Fibroblast of gingiva (primary cell): ENCODE results near the gene ADAM12.
A peak's percentile ranks its signal among the peaks of the same experiment; 100 is the strongest.
"Not testable (repeated sequence)": the region's sequence is repeated elsewhere in the genome, so short reads cannot be mapped to it uniquely, and the experiment has no call there.

ENCODE experiments used
- DNase-seq: peaks from one replicate; pipeline ENCODE4 v3.0.0-alpha.2; 2011; ENCODE audit warnings: low read depth

The ADAM12 gene

DNA sequence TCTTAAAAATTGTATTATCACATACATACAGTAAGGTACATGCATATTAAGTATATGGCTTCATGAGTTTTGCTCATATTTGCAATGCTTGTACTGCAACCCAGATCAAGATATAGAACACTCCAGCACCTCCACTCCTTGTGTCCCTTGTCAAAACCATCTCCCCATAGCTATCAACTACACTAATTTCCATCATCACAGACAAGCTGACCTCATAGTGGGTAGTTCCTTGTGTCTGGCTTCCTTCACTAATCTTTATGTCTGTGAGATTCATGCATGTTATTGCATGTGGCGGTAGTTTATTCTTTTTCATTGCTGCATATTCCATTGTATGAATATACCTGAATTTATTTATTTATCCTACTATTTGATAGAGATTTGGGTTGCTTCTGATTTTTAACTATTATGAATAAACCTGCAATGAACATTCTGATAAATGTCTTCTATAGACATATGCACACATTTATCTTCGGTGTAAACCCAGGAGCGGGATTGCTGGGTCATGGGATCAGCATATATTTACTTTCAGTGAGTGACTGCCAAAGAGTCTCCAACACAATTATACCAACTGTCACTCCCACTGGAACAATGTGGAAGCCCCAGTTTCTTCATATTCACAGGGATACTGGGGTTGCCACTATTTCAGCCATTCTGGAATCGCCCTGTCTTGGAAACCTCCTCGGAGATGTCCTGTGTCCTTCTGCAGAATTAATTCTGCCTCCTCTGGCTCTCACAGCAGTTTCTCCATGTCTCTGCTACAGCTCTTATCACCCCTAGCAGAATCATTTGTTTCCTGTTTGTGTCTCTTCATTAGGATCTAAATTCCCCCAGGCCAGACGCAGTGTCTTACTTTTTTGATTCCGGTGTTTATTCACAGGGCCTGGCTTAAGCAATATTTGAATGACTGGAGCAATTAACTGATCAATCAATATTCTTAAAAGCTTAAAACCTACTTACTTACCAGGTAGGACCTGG lies 14.7 kb upstream of the ADAM12 start:
- no peak for DNase-seq

DNA sequence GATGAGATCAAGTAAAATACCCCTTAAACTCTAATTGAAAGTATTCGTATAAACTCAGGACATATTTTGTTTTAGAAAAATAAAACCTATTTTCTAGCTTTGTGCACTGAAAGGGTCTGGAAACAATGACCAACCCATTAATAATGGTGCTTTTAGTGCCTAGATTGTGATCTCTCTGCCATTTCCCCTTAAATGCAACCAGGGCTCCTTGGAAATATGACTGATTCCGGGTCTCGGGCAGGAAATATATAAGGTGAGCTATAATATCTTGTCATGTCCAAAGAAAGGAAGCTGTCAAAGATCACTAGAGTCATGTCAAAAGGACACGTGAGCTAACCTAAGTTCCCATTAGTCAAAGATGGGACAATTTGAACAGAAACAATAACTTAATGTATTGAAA lies 12.4 kb upstream of the ADAM12 start:
- DNase-seq: no peak

DNA sequence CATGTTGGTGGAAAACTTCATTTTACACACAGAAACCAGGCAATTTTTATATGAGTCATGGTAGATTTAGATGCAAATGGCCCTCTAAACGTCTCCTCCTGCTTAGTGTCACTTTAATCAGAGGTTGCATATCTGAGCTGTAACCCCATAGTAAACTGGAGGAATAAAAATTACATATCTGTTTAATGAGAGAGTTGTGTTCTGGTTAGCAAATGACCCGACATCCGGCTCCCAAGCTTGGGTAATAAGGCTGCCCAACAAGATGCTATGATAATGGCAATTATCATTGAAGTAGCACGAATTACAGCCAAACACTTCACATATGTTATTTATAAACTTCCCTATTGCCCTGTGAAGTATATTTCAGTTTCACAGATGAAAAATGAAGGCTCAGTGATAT lies 10.6 kb upstream of the ADAM12 start:
- no peak for DNase-seq

GRCh38 chr10:126398383-126398743 lies 10.1 kb upstream of the ADAM12 start:
- DNase-seq: no peak

- peak; percentile 96 for DNase-seq
Observed at GRCh38 chr10:126397640-126398382, 9.5 kb upstream of the ADAM12 start.

- DNase-seq: no peak
Observed at GRCh38 chr10:126397156-126397555, 8.9 kb upstream of the ADAM12 start.

- DNase-seq: no peak
Observed at GRCh38 chr10:126394948-126395347, 6.7 kb upstream of the ADAM12 start.

- DNase-seq: no peak
Observed at GRCh38 chr10:126393076-126393475, 4.8 kb upstream of the ADAM12 start.

DNA sequence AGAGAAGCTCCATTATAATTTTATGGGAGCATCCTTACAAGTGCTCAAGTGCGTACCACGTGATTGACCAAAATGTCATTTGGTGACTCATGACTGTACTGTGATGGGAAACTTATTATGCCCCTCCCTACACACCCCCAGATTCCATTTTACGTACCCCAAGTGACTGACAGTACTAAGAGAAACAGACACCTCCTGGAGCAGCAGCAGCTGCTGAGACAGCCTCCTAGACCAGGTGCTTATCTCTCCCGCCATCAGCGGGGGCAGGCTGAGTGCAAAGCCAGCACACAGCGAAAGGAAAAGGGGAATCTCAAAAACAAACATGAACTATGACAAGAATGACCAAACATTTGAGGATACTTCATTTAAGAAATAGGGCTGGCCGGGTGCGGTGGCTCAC lies 4.2 kb upstream of the ADAM12 start:
- no peak for DNase-seq

- DNase-seq: no peak
Observed at GRCh38 chr10:126392068-126392467, 3.8 kb upstream of the ADAM12 start.

DNA sequence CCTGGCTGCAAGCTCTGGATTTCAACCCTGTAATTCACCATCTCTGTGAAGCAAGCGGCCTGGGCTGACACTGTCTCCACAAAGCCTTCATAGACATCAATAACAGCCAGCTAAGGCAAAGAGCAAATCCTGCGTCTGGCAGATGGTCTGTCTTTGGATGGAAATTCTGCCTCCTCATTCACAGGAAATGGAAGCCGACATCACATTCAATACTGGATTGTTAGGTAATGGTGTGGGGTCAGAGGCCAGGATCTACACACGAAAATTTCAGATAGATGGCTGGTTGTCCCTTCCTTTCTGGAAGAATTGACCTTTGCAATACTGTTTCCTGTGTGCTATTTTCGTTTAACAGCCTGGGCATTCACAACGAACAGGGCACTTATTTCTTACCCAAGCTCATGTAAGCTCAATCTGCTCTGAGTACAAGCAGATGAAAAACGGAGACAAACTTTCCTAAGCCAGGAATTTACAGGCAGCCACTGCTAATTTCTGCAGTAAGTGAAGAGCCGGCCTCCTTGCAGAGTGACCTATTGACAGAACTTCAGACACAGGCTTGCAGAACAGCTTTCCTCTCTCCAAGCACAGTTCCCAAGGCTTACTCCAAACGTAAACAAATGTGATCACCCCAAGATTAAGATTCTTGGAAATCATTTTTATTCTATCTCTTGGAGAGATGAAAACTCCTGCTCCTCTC lies 3.1 kb upstream of the ADAM12 start:
- peak; percentile 68 for DNase-seq

- DNase-seq: no peak
Observed at GRCh38 chr10:126390324-126390723, 2.0 kb upstream of the ADAM12 start.

DNA sequence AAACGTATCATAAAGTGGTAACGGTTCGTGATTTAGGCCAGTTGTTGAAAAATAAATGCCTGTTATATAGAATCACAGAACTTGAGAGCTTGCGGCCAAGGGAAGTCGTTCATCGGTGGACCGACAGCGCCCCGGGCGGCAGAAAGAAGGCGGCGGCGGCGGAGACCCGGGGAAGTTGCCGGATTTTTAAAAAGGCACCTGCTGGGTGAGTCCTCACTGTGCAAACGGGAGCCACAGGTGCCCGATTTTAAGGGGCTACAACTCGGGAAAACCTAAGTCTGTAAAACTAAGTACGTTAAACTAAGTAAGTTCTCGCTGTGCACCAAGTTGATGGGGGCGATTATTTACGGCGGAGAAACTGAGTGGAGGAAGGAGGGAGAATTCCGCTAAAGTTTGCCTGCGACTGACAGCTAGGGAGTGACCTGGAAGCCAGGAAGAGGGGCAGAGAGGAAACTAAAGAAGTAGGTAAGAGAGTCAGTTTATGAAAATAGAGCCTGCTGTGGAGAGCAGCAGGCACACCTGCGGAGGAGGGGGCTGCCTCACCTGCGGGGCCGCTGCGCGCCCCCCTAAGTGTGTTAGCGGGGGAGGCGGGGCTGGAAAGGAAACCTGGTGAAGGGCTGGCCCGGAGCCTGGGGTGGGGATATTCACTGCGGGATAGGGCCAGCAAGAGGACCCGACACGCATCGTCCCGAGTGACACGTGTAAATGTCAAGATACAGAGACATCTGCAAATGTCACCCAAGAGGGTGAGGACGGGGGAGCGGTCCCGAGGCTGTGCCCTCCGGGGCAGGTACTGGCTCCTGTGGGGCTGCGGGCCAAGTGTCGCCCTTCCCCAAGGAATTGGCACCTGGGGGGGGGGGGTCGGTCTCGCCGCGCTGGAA lies 996 bp downstream of the ADAM12 start:
- peak; percentile 67 for DNase-seq

DNA sequence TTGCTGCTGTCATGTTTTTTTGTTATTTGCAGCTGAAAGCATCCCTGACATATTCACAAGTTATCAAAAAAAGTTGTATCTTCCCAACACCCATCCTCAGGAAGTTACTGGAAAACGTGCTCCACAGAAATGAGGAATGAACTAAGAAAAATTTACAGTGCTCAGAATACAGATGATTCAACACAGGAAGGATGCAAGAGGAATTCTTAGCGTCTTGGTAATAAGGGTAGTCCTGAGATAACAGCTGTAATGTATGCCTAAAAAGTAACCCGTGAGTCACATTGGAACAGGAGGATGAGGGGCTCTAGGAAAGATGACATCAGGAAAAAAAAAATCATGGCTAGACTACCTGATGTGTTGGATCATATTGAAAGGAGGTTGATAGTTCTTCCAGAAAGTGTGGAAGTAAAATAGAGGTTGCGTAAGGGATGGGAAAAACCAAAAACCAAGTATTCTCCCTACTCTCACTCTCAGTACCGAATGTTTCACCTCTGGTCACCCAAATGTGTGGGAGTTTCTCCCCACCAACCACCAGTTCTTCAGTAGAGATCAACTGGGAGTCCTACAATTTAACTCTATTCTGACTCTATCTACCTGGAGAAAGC lies 3.9 kb downstream of the ADAM12 start:
- no peak for DNase-seq

DNA sequence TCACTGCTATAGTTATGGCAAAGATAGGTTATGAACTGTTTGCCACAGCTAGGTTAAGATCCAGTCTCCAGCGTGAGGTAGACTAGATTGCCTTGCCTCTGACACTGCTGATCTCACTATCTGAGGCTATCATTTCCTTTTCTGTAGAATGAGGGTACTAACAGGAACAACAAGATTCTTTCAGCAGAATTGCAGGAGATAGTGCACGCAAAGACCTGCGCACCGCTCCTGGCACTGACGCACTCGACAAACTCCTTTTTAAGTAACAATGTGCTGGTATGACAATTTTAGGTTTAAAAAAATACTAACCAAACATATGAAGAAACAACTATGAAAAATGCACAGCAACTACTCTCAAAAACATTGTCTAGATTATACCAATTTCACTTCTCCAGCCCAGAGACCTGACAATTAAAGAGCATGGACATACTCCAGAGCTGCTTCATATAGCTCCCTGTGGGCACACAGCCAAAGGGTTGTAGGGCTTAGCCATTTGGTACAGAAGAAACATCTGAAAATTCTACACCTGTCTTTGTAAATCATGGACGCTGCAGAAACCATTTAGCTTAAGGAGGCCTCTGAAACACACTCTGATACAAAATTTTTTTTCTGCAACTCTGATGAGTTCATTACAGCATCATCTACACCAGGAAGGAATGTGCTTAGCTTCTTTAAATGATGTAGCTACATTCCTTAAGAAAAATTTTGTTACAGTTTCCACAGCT lies 7.8 kb downstream of the ADAM12 start:
- DNase-seq: no peak

- DNase-seq: not testable (repeated sequence)
Observed at GRCh38 chr10:126379166-126379565, 9.1 kb downstream of the ADAM12 start.

DNA sequence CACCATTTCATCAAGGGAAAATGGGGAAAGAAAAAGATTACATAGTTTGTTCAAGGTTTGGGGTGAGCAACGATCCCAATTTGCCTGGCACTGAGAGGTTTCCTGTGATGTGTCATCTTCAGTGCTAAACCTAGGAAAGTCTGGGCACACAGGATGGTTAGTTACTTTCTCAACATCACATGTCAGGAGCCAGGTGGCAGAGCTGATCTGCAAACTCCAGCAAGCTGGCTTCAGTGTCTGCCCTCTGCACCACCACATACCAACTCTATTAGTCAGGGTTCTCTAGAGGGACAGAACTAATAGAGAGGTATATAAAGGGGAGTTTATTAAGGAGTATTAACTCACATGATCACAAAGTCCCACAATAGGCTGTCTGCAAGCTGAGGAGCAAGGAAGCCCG lies 11.3 kb downstream of the ADAM12 start:
- DNase-seq: peak; percentile 26

DNA sequence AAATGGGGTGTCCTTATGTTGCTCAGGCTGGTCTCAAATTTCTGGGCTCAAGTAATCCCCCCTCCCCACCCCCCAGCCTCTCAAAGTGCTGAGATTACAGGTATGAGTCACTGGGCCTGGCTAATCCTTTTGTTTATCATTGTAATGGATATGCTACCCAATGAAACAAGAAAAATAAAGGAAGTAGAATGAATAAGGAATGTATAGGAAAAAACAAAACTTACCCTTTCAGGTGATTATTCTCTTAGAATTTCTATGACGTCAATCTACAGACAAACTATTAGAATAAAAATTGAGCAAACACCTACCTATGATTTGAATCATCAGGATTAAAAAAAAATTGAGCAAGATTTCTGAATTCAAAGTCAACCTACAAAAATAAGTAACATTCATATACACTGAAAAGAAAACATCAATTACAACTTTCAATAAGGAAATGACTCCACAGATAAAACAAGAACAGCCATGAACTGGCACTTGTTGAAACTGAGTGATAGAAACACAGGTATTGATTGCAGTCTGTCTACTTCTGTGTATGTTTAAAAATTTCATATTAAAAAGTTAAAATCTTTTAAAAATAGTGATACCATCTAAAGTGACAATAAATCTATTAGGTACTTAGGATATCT lies 12.2 kb downstream of the ADAM12 start:
- no peak for DNase-seq

DNA sequence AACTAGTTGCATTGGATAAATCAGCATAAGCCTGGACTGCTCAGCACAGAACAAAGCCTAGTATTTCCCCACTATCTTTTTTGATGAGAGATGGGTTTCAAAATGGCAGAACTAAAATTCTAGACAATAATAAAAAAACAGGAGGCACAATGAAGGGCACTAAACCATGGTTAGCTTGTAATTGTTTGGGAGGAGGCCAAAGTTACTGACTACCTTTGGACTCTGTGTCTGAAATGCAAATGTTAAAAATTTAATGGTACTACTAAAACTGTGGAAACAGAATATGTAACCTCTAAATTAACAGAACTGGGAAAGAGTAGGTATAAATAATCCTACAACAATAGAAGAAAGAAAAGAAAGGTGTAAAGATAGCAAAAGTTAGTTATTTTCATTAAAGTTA lies 13.0 kb downstream of the ADAM12 start:
- DNase-seq: no peak

- no peak for DNase-seq
Observed at GRCh38 chr10:126374435-126374834, 13.8 kb downstream of the ADAM12 start.
